Ishikawa (cell line): ENCODE results near the gene PIWIL4.

Source experiments
- CEBPB ChIP-seq: IDR thresholded peaks from 2 replicates; pipeline ENCODE4 v1.6.1; 2012
- CREB1 ChIP-seq: IDR thresholded peaks from 2 replicates; pipeline ENCODE4 v1.6.1; 2012; ENCODE audit warnings: low read depth
- EGR1 ChIP-seq: IDR thresholded peaks from 2 replicates; pipeline ENCODE4 v1.6.1; 2012
- EP300 ChIP-seq: IDR thresholded peaks from 2 replicates; pipeline ENCODE4 v1.6.1; 2012; ENCODE audit warnings: borderline replicate concordance
- NFIC ChIP-seq: IDR thresholded peaks from 2 replicates; pipeline ENCODE4 v1.6.1; 2012
- TAF1 ChIP-seq: IDR thresholded peaks from 2 replicates; pipeline ENCODE4 v1.6.1; 2012; ENCODE audit warnings: low read depth, mild to moderate bottlenecking
- TCF12 ChIP-seq: IDR thresholded peaks from 2 replicates; pipeline ENCODE4 v1.6.1; 2012; ENCODE audit warnings: low read depth
- USF1 ChIP-seq: IDR thresholded peaks from 2 replicates; pipeline ENCODE4 v1.6.1; 2012
- YY1 ChIP-seq: IDR thresholded peaks from 2 replicates; pipeline ENCODE4 v1.6.1; 2012; ENCODE audit warnings: low read depth
- TF ChIP-seq, protein P1 (sequence below): IDR thresholded peaks from 2 replicates; pipeline ENCODE4 v1.6.1; 2012
- TF ChIP-seq, protein P2 (sequence below): IDR thresholded peaks from 2 replicates; pipeline ENCODE4 v1.6.1; 2012; ENCODE audit warnings: low read depth, mild to moderate bottlenecking

DNA sequence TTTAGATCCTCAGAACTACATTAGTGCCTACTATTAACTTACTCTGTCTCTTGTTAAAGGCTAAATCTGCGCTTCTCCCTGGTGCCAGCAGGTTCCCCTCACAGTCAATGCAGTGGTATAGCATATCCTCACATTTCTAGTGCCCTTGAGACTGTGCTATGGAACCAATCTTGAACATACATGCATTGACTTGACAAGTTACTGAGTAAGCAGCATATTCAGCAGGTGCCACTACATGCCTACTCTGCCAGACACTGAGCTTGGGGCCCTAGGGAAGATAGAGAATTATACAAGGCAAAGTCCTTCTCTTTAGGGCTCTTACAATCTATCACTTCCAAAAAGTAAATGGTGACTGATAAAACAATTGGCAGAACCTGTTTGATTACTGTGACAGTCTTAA lies 20.3 kb upstream of the PIWIL4 start:
- TF ChIP-seq USF1: no peak
- no peak for TF ChIP-seq CREB1
- TF ChIP-seq, protein P1, sequence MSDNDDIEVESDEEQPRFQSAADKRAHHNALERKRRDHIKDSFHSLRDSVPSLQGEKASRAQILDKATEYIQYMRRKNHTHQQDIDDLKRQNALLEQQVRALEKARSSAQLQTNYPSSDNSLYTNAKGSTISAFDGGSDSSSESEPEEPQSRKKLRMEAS: no peak
- no peak for TF ChIP-seq EP300
- TF ChIP-seq TCF12: no peak
- no peak for TF ChIP-seq NFIC
- TF ChIP-seq EGR1: no peak
- no peak for TF ChIP-seq CEBPB
- no peak for TF ChIP-seq YY1
- TF ChIP-seq, protein P2, sequence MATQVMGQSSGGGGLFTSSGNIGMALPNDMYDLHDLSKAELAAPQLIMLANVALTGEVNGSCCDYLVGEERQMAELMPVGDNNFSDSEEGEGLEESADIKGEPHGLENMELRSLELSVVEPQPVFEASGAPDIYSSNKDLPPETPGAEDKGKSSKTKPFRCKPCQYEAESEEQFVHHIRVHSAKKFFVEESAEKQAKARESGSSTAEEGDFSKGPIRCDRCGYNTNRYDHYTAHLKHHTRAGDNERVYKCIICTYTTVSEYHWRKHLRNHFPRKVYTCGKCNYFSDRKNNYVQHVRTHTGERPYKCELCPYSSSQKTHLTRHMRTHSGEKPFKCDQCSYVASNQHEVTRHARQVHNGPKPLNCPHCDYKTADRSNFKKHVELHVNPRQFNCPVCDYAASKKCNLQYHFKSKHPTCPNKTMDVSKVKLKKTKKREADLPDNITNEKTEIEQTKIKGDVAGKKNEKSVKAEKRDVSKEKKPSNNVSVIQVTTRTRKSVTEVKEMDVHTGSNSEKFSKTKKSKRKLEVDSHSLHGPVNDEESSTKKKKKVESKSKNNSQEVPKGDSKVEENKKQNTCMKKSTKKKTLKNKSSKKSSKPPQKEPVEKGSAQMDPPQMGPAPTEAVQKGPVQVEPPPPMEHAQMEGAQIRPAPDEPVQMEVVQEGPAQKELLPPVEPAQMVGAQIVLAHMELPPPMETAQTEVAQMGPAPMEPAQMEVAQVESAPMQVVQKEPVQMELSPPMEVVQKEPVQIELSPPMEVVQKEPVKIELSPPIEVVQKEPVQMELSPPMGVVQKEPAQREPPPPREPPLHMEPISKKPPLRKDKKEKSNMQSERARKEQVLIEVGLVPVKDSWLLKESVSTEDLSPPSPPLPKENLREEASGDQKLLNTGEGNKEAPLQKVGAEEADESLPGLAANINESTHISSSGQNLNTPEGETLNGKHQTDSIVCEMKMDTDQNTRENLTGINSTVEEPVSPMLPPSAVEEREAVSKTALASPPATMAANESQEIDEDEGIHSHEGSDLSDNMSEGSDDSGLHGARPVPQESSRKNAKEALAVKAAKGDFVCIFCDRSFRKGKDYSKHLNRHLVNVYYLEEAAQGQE: no peak
- no peak for TF ChIP-seq TAF1
